Panc1 (cell line): ENCODE data around the gene ABHD2. TPM values are rescaled to one million over a fixed set of nuclear protein-coding genes. Genes with fewer than 3 reads are reported as not detected.

Experiments
- ATAC-seq: fragments of 200-7000 bp; cut with Tn5 transposase; 2 replicates; pipeline ENCODE4 v1.9.1; 2020; ENCODE audit warnings: mild to moderate bottlenecking, moderate library complexity
- BruUV-seq: library from RNA; stranded (reverse); fragments of 400-500 nt; replicated peaks from 2 replicates; lab custom pipeline; 2021; lab: Mats Ljungman, UMichigan
- CTCF ChIA-PET: fragments of 300-600 bp; sonication (Branson Sonifier 250); formaldehyde crosslinking; loops from one replicate; lab custom pipeline; 2022; ENCODE audit warnings: antibody characterized with exemption; lab: Charles Lee
- POLR2A ChIA-PET: fragments of 300-600 bp; sonication (Branson Sonifier 250); formaldehyde crosslinking; loops from one replicate; lab custom pipeline; 2022; ENCODE audit warnings: antibody characterized with exemption; lab: Charles Lee
- DNase-seq: peaks from one replicate; pipeline ENCODE4 v3.0.0-alpha.2; 2010; ENCODE audit warnings: low read depth, low spot score
- H3K27ac ChIP-seq: 2 replicates; pipeline ENCODE4 v1.5.1; 2011; ENCODE audit warnings: mild to moderate bottlenecking, low read length, inconsistent platforms
- H3K27me3 ChIP-seq: fragments of 200-500 bp; sonication (Bioruptor generic); 2 replicates; pipeline ENCODE4 v1.6.0; 2014; ENCODE audit warnings: low read length, inconsistent platforms; ENCODE audit not compliant: control insufficient read depth, insufficient read depth
- H3K36me3 ChIP-seq: fragments of 200-500 bp; sonication (Bioruptor generic); 2 replicates; pipeline ENCODE4 v1.5.1; 2014; ENCODE audit warnings: inconsistent platforms, mild to moderate bottlenecking, low read length, moderate library complexity; ENCODE audit not compliant: control insufficient read depth, insufficient read depth
- H3K4me1 ChIP-seq: 2 replicates; pipeline ENCODE4 v1.5.1; 2011; ENCODE audit warnings: inconsistent platforms, mild to moderate bottlenecking, low read length, moderate library complexity; ENCODE audit not compliant: control insufficient read depth, insufficient read depth
- H3K4me3 ChIP-seq, 2 experiments: 2 replicates each; pipeline ENCODE4 v1.5.1; 2011 to 2012; ENCODE audit warnings: low read depth in 2 of 2, low read length in 2 of 2, mild to moderate bottlenecking in 2 of 2, inconsistent platforms in 1 of 2, moderate library complexity in 1 of 2
- H3K9me3 ChIP-seq: fragments of 200-500 bp; sonication (Bioruptor generic); 2 replicates; pipeline ENCODE4 v1.5.1; 2014; ENCODE audit warnings: low read depth, mild to moderate bottlenecking, inconsistent platforms, low read length, moderate library complexity; ENCODE audit not compliant: control insufficient read depth, insufficient read depth
- CTCF ChIP-seq: fragments of 450-650 bp; IDR thresholded peaks from 2 replicates; pipeline ENCODE4 v1.5.1; 2017; ENCODE audit warnings: mild to moderate bottlenecking
- POLR2AphosphoS5 ChIP-seq: IDR thresholded peaks from 2 replicates; pipeline ENCODE4 v1.6.1; 2012; ENCODE audit warnings: mild to moderate bottlenecking, low read depth, low read length, moderate library complexity
- SIN3A ChIP-seq: IDR thresholded peaks from 2 replicates; pipeline ENCODE4 v1.6.1; 2012; ENCODE audit warnings: low read depth, mild to moderate bottlenecking, low read length, moderate library complexity, borderline replicate concordance; ENCODE audit not compliant: insufficient read depth
- TCF7L2 ChIP-seq: IDR thresholded peaks from 2 replicates; pipeline ENCODE4 v1.6.1; 2011; ENCODE audit warnings: mild to moderate bottlenecking, low read depth, low read length, inconsistent platforms
- in situ Hi-C: cut with HindIII; loops from 2 replicates; pipeline ENCODE4 v1.10.0; 2016; ENCODE audit warnings: low sequenced_read_pairs, low pct_unique_long_range_greater_than_20kb
- intact Hi-C: fragments of 100-400 bp; cut with micrococcal nuclease; formaldehyde crosslinking; loops from one replicate; pipeline ENCODE4 v1.10.0; 2022; ENCODE audit not compliant: unreplicated experiment
- total RNA-seq: library from RNA; stranded (reverse); gene quantifications from one replicate; pipeline ENCODE4 v1.2.1, GENCODE V29; 2021; ENCODE audit not compliant: unreplicated experiment
- TF ChIP-seq, protein P1 (sequence below), 2 experiments: IDR thresholded peaks; 2 replicates each; pipeline ENCODE4 v1.6.1; 2011 to 2012; ENCODE audit warnings: low read depth in 2 of 2, control low read depth in 1 of 2, low read length in 1 of 2, mild to moderate bottlenecking in 1 of 2, moderate library complexity in 1 of 2; ENCODE audit not compliant: insufficient read depth in 1 of 2

The ABHD2 gene
- total RNA-seq, 1 experiment from 2014 or later: 95.0 TPM

DNA sequence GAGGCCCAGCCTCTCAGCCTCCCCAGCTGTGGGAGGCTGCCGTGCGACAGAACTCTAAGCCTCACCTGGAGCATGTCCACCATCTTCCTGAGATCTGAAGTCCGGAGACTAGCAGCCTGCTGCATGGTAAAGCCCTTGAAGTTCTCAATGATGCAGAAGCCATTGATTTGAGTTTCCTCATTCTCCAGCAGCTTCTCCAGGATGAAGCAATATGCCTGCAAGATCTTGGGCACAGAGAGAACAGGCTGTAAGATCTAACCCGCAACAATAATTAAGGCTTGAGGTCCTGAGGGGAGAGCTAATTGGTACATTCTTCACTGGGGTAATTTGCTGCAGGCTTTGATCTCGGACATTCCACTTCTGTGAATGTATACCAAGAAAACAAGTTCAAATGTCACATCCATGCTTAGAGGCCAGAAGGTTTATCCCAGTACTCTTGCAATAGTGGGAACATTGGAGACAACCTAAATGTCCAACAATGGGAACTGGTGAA, 123.5 kb downstream of the ABHD2 start:
- in situ Hi-C loops: no loop called here
- H3K4me1 ChIP-seq: peaks cover 3% of the 10 kb centered on the region; the same call in 1 of the 2 replicates
- intact Hi-C loops: no loop called here
- no peaks in the 10 kb centered on the region for H3K9me3 ChIP-seq
- ATAC-seq (no peak), DNase-seq (no peak)
- CTCF ChIA-PET: interaction anchor here (0.7 kb wide), 2 partner anchors 13 to 124 kb away, joined by 4 to 5 read pairs; no protein-coding TSS in a partner anchor
- no peaks in the 10 kb centered on the region for H3K36me3 ChIP-seq
- no peak overlapping the region for H3K27ac ChIP-seq
- TF ChIP-seq POLR2AphosphoS5: no peak
- no peak for TF ChIP-seq TCF7L2
- TF ChIP-seq, protein P1, sequence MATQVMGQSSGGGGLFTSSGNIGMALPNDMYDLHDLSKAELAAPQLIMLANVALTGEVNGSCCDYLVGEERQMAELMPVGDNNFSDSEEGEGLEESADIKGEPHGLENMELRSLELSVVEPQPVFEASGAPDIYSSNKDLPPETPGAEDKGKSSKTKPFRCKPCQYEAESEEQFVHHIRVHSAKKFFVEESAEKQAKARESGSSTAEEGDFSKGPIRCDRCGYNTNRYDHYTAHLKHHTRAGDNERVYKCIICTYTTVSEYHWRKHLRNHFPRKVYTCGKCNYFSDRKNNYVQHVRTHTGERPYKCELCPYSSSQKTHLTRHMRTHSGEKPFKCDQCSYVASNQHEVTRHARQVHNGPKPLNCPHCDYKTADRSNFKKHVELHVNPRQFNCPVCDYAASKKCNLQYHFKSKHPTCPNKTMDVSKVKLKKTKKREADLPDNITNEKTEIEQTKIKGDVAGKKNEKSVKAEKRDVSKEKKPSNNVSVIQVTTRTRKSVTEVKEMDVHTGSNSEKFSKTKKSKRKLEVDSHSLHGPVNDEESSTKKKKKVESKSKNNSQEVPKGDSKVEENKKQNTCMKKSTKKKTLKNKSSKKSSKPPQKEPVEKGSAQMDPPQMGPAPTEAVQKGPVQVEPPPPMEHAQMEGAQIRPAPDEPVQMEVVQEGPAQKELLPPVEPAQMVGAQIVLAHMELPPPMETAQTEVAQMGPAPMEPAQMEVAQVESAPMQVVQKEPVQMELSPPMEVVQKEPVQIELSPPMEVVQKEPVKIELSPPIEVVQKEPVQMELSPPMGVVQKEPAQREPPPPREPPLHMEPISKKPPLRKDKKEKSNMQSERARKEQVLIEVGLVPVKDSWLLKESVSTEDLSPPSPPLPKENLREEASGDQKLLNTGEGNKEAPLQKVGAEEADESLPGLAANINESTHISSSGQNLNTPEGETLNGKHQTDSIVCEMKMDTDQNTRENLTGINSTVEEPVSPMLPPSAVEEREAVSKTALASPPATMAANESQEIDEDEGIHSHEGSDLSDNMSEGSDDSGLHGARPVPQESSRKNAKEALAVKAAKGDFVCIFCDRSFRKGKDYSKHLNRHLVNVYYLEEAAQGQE (IDR thresholded peaks at IDR 0.05; ENCODE audit: insufficient read depth in 1 of 2, low read depth in 2 of 2, low read length in 1 of 2): no peak
- no peak for TF ChIP-seq CTCF
- no peak for TF ChIP-seq SIN3A
- no TSS peak for BruUV-seq
- POLR2A ChIA-PET: no interaction called here
- no peak overlapping the region for H3K4me3 ChIP-seq
- no peaks in the 10 kb centered on the region for H3K27me3 ChIP-seq

DNA sequence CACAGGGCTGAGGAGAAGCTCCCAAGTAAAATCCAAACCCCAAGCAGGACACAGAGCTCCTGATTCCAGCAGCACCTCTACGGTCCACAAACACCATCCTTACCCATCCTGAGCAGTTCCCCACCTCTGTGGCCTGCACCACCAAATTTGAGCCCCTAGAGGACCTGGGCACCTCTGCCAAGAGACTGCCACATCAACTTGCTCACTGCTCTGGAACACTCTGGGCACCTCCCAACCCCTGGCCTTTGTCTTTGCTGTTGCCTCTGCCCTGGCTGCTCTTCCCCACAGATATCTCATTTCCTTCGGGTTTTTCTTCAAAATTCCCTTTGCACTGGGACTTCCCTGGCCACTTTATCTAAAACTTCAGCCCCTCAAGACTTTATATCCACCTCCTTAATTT, 127.4 kb downstream of the ABHD2 start:
- Histone ChIP-seq H3K27ac (no peak overlapping the region), H3K9me3 (no peaks in the 10 kb centered on the region), H3K36me3 (no peaks in the 10 kb centered on the region), H3K4me3 (no peak overlapping the region), H3K27me3 (no peaks in the 10 kb centered on the region), H3K4me1 (no peaks in the 10 kb centered on the region)
- in situ Hi-C loops (no loop called here), intact Hi-C loops (no loop called here)
- POLR2A ChIA-PET: no interaction called here
- CTCF ChIA-PET: no interaction called here
- TF ChIP-seq POLR2AphosphoS5 (no peak), CTCF (no peak), TCF7L2 (no peak), SIN3A (no peak)
- TF ChIP-seq, protein P1 (IDR thresholded peaks at IDR 0.05; ENCODE audit: insufficient read depth in 1 of 2, low read depth in 2 of 2, low read length in 1 of 2): no peak
- DNase-seq (no peak), ATAC-seq (no peak)
- BruUV-seq: no TSS peak
